ENCODE results near the gene ACP4. TPM values are rescaled to one million over a fixed set of nuclear protein-coding genes. Genes with fewer than 3 reads are reported as not detected.

The ACP4 gene
- total RNA-seq, 1 experiment from 2014 or later: not detected

- BruUV-seq (replicated peaks): no TSS peak
- Mint-ChIP-seq H3K4me3 (ENCODE audit: unreplicated experiment) (no peak overlapping the region), H3K36me3 (ENCODE audit: insufficient read depth, unreplicated experiment) (peaks cover 4% of the 10 kb centered on the region), H3K27ac (ENCODE audit: low read depth, unreplicated experiment) (no peak overlapping the region), H3K9me3 (ENCODE audit: unreplicated experiment) (peaks cover 9% of the 10 kb centered on the region), H3K27me3 (ENCODE audit: insufficient read depth, unreplicated experiment) (peaks cover 44% of the 10 kb centered on the region), H3K4me1 (ENCODE audit: insufficient read depth, unreplicated experiment) (peaks cover 14% of the 10 kb centered on the region)
- ChIA-PET CTCF (no interaction called here), POLR2A (no interaction called here)
- TF ChIP-seq CTCF (IDR thresholded peaks at IDR 0.05; ENCODE audit: unreplicated experiment): no peak
- intact Hi-C loops (cut with micrococcal nuclease): no loop called here
- no peak for DNase-seq (ENCODE audit: unreplicated experiment)
Measured at GRCh38 chr19:50826492-50827240, 36.5 kb downstream of the ACP4 start.

GRCh38 chr19:50827476-50827875 lies 37.3 kb downstream of the ACP4 start:
- peaks cover 10% of the 10 kb centered on the region for H3K4me1 Mint-ChIP-seq (ENCODE audit: insufficient read depth, unreplicated experiment)
- peaks cover 10% of the 10 kb centered on the region for H3K9me3 Mint-ChIP-seq (ENCODE audit: unreplicated experiment)
- DNase-seq (ENCODE audit: unreplicated experiment): no peak
- intact Hi-C loops (cut with micrococcal nuclease): no loop called here
- no peak overlapping the region for H3K27ac Mint-ChIP-seq (ENCODE audit: low read depth, unreplicated experiment)
- ChIA-PET POLR2A (no interaction called here), CTCF (no interaction called here)
- no TSS peak for BruUV-seq (replicated peaks)
- no peak overlapping the region for H3K4me3 Mint-ChIP-seq (ENCODE audit: unreplicated experiment)
- H3K27me3 Mint-ChIP-seq (ENCODE audit: insufficient read depth, unreplicated experiment): peaks cover 37% of the 10 kb centered on the region
- H3K36me3 Mint-ChIP-seq (ENCODE audit: insufficient read depth, unreplicated experiment): peaks cover 4% of the 10 kb centered on the region
- TF ChIP-seq CTCF (IDR thresholded peaks at IDR 0.05; ENCODE audit: unreplicated experiment): no peak

- ChIA-PET POLR2A (interaction anchor here (0.6 to 0.7 kb wide), 2 partner anchors 10 to 189 kb away, joined by 3 read pairs; no protein-coding TSS in a partner anchor), CTCF (no interaction called here)
- Mint-ChIP-seq H3K4me3 (ENCODE audit: unreplicated experiment) (no peak overlapping the region), H3K27ac (ENCODE audit: low read depth, unreplicated experiment) (no peak overlapping the region), H3K36me3 (ENCODE audit: insufficient read depth, unreplicated experiment) (peaks cover 4% of the 10 kb centered on the region), H3K27me3 (ENCODE audit: insufficient read depth, unreplicated experiment) (peaks cover 38% of the 10 kb centered on the region), H3K9me3 (ENCODE audit: unreplicated experiment) (peaks cover 17% of the 10 kb centered on the region), H3K4me1 (ENCODE audit: insufficient read depth, unreplicated experiment) (no peaks in the 10 kb centered on the region)
- no TSS peak for BruUV-seq (replicated peaks)
- no peak for DNase-seq (ENCODE audit: unreplicated experiment)
- intact Hi-C loops (cut with micrococcal nuclease): no loop called here
- TF ChIP-seq CTCF (IDR thresholded peaks at IDR 0.05; ENCODE audit: unreplicated experiment): no peak
Measured at GRCh38 chr19:50829801-50830200, 39.6 kb downstream of the ACP4 start.

GRCh38 chr19:50830266-50831025 lies 40.2 kb downstream of the ACP4 start:
- no TSS peak for BruUV-seq (replicated peaks)
- intact Hi-C loops (cut with micrococcal nuclease): no loop called here
- Mint-ChIP-seq H3K4me1 (ENCODE audit: insufficient read depth, unreplicated experiment) (no peaks in the 10 kb centered on the region), H3K4me3 (ENCODE audit: unreplicated experiment) (no peak overlapping the region), H3K27me3 (ENCODE audit: insufficient read depth, unreplicated experiment) (peaks cover 38% of the 10 kb centered on the region), H3K27ac (ENCODE audit: low read depth, unreplicated experiment) (no peak overlapping the region), H3K36me3 (ENCODE audit: insufficient read depth, unreplicated experiment) (peaks cover 4% of the 10 kb centered on the region), H3K9me3 (ENCODE audit: unreplicated experiment) (peaks cover 17% of the 10 kb centered on the region)
- no peak for TF ChIP-seq CTCF (IDR thresholded peaks at IDR 0.05; ENCODE audit: unreplicated experiment)
- DNase-seq (ENCODE audit: unreplicated experiment): no peak
- CTCF ChIA-PET: interaction anchor here (0.6 kb wide), 1 partner anchor 347 kb away, joined by 5 read pairs; no protein-coding TSS in a partner anchor
- POLR2A ChIA-PET: interaction anchor here (0.6 to 0.7 kb wide), 2 partner anchors 9 to 188 kb away, joined by 3 read pairs; no protein-coding TSS in a partner anchor

Data from MCF 10A (cell line).